GM19238 (cell line): ENCODE data around the gene GRIP1.
"Not testable (repeated sequence)": the region's sequence is repeated elsewhere in the genome, so short reads cannot be mapped to it uniquely, and the experiment has no call there.

Source experiments
- DNase-seq: peaks from one replicate; pipeline ENCODE4 v3.0.0; 2011; ENCODE audit warnings: low spot score; ENCODE audit not compliant: insufficient read length

Gene GRIP1

DNA sequence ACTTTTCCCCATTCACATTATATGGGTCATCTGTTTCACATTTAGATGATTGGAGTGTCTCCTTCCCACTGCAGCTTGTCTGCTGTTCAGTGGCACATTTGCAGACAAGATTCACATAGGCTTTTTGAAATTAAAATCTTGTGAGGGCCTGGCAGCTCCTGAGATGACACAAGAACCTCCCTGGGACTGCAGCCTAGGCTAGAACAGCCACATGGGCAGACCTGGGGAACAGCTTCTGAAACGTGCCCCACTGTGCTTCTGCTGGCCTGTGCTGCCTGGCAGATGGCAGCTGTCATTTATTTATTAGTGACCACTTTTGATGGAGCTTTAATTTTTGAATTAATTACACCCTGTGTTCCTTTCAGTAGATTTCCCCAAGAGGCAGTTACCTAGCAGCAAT, 137.4 kb downstream of the GRIP1 start:
- DNase-seq: no peak

DNA sequence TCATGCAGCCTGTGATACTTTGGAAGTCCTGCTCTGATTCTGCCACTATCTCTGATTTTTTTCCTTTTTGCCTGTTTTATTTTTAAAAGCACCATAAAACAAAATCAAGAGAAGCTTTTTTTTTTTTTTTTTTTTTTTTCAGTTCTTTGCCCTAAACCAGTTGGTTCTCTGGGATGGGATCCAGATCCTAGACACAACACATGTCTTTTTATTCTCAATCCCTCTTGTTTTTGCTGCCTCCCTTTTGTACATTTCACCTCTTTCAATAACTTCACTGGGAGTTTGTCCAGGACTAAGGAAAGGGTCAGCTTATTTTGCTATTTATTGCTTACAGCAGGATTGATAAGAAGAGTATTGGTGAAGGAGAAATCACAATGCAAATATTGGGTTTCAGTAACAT, 139.4 kb downstream of the GRIP1 start:
- DNase-seq: no peak

DNA sequence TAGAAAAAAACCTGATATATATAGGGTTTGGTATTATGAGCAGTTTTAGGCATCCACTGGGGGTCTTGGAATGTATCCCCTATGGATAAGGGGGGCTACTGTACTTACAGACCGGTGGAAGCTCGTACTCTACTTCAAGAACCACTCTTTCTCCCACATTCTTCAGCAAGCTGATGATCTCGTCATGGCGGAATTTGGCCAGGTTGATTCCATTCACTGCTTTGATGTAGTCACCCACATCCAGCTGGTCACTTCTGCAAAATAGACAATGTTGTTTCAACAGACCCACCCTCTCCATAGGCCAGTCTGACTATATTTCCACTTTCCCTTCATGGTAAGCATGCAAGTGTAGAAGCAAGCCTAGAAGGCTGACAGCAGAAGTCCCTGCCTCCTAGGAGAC, 139.9 kb downstream of the GRIP1 start:
- no peak for DNase-seq

DNA sequence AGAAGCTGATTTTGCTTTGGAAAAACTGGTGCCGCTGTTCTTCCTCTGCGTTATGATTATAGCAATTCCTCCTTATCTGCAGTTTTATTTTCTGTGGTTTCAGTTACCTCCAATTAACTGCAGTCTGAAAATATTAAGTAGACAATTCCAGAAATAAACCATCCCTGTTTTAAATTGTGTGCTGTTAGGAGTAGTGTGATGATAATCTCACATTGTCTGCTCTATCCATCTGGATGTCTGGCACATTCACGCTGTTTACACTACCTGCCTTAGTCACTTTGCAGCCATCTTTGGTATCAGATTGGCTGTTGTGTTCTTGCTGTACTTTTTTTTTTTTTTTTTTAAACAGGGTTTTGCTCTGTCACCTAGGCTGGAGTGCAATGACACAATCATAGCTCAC, 141.0 kb downstream of the GRIP1 start:
- DNase-seq: no peak

DNA sequence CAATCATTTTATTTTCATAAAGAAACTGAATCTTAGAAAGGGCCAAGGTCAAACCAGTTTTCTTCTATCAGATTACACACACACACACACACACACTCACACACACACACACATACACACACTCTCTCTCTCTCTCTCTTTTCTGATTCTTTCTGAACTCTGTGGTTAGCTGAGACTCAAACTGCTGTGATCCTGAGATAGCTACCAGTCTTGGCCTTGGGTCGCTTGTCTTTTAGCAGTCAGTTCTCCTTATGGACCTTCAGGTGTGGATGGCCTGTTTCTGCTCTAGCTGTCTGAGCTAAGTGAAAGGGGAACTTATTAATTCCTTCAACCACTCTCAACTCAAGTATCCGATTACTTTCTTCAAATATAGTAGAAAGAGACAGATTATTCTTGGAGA, 145.1 kb downstream of the GRIP1 start:
- no peak for DNase-seq

DNA sequence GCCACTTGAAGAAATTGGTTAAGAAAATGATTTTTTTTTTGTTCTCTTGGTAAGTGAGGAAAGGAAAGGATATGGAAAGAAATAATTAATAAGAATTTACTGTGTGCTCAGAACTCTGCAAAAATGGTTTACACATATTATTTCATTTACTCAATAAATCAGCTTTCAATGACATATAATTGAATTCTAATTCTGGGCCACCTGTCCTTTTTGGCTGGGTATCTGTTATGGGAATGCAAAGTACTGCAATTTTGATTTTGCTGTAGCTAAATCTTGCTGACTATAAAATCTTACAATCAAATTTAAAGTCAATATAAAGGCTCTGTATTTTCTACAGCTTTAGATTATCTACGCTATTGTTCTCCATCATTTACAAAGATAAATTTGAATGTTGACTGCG, 147.1 kb downstream of the GRIP1 start:
- DNase-seq: no peak

DNA sequence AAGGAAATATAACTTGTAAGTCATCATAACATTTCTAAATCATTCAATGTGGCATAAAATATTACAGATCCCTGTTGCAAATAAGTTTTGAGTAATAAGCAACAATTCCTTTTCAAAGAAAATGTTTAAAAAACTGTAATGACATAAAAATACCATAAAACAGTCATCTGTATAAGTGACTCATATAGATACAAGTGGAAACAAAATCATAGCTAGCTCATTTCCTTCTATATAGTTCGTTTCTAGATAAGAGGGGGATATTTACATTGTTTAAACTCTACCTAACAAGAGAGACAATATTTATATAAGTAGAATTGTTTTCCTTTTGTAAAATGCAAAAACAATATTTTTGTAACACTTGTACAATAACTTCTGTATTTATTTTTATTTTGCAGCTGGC, 148.9 kb downstream of the GRIP1 start:
- no peak for DNase-seq

DNA sequence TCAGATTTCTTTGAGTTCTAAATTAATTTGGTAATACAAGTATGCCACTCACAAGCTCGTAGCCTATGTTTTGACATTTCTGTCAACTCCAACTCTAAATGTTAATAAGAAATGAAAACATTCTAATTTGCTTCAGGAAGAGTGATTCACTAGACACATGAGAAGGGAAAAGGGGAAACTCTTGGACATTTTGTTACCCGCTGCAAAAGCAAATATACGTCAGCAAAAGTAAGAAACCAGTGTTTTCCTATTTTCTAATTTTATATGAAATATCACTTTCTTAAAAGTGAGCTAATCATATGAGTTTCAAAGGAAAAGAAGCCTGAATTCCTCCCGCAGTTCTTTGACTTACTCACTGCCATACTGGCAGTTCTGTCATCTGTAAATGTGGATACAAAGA, 162.3 kb downstream of the GRIP1 start:
- no peak for DNase-seq

DNA sequence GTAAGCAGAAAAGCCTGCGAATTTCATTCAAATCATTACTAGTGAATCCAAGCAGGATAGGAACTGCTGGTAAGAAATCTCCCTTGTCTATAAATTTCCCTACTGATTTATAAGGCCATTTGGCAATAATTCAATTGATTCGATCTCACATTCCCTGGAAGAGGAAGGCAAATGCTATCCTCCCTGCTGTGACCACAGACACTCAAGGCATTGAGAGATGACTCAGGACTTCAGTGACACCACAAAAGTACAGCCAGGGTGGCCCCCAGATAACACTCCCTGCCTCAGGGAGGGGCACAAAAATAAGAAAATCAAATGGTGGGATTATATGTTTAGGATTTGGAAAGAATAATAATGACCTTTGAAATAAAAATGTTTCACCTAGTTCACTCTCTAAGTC, 162.7 kb downstream of the GRIP1 start:
- DNase-seq: no peak

DNA sequence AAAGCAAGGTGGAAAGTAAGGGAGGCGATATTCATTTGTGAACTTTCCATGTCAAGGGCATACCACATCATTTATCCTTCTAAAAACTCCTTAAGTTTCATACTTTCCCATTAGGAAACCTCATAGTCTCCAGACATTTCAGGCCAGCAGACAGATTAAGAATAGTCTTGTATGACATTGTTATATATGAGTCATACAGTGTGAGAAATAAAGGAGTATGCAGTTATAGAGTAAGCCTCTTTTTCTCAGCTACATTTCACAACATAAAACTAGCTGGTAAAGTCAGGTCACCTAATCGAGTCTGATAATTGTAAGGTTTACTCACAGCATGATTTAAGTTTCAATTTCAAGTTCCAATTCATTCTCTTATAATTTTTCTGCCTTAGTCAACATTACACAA, 164.3 kb downstream of the GRIP1 start:
- no peak for DNase-seq

DNA sequence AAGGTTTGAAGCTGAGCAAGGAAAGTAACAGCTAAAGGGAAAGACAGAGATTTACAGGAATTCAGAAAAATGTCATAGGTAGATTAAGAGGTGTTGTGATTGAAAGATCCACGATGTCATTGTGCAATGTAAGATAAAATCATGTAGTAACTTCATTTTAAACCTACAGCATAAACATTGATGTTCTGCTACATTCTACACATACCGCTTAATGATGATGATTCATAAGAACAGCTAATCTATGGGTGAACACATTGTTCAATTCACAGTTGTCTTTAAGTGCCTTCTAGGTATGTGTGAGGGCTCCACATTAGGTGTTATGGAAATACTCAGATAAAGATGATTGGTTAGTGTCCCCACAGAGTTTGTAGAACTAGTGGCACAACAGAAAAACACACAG, 170.9 kb downstream of the GRIP1 start:
- no peak for DNase-seq

DNA sequence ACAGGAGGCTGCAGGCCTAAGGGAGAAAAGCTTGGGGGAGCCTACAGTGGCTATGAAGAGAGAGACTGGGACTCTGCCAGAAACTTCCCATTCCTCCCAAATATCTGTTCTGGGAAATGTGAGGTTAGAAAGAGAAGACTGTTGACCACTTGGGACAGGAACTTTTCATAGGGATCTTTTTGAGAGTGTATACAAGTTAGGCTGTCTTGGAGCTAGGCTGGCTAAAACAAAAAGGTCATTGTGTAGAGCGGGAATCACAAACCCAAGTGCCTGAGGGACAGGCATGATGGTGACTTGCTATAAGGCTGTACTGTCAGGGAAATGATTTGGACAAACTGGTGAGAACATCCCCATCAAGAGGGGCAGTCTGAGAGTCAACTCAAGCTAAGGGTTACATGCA, 175.1 kb downstream of the GRIP1 start:
- no peak for DNase-seq

DNA sequence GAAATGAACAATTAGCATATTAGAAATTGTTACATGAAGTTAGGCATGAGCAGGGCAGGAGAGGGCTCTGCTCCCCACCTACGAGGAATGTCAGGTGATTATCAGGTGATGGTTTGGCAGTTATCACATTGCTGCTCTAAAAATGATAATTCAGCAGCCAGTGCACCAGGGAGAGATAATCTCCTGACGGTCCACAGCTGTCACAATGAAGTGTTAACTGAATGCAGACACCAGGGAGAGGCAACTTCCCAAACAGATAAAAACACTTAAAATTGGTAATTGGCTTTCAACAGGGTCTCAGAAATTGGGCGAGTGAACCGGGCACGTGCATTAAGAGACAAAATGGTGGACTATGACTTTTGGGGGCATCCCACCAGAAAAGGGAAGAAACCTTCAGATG, 176.0 kb downstream of the GRIP1 start:
- DNase-seq: no peak

DNA sequence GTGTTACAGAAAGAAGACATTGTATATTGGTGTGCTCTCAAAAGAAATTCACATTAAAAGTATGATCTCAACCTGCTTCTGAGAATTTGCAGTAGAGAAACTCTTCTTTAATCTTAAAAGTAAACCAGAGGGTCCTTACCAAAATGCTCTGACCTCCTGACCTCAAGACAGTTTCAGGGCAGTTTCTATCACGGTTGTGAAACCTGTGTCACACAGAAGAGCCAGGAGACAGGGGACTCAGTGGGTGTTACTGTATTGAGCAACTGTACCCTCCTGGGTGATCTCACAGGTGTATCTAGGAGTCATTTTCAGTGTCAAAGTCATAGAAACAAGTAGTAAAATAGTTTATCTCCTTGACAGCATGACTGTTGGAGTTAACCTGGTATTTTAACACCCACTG, 178.0 kb downstream of the GRIP1 start:
- DNase-seq: peak; percentile 16

DNA sequence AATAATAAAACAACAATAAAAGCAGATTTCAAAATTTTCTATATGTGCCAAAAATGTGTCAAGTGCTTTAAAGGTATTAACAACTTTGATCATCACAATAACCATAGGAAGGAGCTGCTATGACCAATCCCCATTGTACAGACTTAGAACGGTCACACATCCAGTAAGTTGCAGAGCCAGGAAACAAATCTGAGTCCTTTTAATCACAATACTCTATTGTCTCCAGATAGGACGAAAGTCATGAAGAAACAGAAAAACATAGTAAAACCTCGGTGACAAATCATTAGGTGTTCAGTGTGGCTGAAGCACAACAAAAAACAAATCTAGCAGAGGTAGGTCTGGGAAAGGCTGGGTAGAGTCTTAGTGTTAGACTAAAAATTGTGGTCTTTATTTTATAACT, 178.8 kb downstream of the GRIP1 start:
- no peak for DNase-seq

DNA sequence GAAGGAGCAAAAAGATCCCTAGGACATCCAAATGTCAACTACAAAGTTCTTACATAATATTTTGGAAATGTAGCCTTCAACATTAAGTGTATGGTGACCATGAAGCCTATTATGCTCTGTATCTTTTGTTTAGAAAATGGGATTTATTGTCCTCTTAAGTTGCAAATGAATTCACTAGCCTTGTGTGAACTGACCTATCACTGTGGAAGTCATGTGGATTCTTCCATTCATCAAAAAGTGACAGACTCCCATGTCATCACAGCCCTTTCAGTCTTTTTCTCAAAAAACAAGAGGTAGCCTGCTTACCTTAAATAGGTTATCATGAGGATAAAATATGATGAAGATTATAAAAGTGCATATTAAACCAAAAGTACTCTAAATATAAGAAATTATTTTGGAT, 179.9 kb downstream of the GRIP1 start:
- no peak for DNase-seq

DNA sequence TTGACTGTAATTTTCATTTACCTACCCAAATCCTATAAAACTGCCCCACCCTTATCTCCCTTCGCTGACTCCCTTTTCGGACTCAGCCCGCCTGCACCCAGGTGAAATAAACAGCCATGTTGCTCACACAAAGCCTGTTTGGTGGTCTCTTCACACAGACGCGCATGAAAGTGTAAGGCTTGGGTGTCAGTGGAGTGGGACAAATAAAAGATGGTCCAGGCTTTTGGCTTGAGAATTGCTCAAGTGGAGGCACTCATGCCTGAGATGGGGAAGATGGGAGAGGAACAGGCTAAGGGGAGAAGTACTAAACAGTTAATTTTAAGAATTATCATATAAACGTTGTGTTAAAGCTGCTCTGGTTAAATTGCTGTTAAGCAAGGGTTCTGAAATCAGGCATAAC, 180.8 kb downstream of the GRIP1 start:
- DNase-seq: not testable (repeated sequence)

DNA sequence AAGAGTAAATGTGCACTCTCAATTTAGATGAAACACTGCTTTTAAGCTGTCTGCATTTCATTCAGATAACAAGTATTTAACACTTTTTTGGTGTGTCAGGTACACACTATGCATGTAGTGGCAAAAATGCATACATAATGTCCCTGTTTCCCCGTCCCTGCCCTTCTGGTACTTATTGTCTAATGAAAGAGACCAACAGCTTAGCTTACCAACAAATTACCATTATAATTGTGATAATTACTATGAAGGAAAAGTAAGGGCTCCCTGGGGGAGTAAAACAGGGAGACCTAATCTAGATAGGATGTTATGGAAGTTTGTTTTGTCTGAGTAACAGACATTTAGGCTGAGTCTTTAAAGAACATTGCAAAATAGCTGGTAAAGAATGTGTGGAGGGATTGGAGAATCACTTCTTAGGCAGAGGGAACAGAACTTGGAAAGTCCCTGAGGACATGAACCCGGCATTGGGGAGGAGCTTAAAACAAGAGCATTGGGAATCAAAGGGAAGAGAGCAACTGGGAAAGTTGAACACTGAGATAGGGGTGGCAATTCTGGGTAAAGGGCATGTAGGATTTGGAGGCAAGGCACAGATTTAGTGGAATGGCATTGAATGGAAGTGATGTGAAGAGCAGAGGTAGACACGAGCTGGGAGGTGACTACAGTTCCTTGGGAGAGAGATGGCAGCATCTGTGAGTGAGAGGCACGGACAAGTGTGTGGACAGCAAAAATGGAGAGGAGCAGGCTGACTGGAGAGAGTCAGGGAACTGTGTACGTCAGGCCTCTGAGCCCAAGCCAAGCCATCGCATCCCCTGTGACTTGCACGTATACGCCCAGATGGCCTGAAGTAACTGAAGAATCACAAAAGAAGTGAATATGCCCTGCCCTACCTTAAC, 181.6 kb downstream of the GRIP1 start:
- no peak for DNase-seq

DNA sequence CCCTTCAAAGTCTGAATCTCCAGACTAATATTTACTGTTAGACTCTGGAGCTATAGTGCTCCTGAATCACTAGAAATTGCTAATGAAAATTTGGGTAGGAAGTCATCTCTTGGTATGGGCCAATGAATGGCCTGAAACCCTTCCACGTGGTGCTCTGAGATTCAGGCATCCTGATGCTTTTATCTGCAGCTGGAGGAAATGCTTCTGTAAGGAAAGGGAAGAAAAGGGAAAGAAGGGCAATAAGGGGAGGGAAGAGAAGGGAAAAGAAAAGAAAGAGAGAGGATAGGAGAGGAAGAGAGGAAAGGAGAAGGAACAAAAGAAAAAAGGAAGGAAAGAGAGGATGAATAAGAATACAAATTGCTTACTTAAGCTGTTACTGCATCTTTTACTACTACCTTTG, 182.3 kb downstream of the GRIP1 start:
- no peak for DNase-seq

DNA sequence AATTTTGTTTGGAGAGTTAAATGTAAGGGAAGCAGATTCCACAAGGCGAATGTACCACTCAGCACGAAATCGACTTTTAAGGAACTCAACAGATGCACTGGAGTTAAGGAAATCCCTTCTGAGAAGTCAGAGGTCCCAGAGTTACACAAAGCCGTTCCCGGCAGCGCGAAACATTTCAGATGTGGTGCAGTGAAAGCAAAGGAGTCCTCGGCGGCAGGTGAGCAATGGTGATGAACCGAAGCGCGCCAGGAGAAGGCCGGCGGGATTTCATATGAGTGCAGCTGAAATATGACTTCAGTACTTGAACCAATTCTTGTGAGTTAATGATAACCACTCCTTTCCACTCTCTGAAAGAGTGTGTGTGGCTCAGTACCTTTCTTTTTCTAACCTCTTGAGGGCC, 183.2 kb downstream of the GRIP1 start:
- no peak for DNase-seq

DNA sequence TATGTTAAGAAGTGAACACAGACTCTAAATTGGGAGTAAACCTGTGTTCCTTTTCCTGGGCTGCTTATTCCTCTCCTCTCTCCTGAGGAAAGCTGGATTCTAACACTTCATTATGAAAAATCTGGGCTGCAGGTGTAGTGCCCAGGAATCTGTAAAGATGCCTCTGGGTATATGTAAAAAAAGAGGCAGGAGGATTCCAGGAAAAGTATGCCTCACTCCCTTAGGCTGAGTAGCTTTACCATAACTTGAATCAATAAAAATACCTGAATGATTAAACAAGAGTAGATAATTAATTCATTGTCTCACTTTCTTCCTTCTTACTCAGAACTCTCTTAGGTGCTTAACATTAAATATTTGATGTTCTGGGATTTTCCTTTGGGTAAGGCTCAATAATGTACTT, 185.1 kb downstream of the GRIP1 start:
- no peak for DNase-seq

DNA sequence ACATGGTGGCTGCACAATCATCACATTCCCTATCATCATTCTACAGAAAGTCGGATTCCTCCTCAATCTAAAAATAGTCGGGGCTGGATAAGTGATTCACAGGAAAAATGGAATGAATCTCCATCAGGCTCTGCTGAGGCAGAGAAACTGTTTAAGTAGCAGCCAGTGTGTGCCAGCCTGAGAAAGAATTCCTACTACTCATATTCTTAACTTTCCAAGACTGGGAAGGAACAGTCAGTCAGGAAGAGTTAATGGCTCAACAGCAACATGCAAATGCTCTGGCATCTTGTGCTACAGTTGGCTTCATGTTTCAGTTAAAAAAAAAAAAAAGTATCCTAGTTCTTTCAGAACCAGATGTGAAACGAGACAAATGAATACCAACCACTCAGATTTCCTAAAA, 187.0 kb downstream of the GRIP1 start:
- DNase-seq: no peak

DNA sequence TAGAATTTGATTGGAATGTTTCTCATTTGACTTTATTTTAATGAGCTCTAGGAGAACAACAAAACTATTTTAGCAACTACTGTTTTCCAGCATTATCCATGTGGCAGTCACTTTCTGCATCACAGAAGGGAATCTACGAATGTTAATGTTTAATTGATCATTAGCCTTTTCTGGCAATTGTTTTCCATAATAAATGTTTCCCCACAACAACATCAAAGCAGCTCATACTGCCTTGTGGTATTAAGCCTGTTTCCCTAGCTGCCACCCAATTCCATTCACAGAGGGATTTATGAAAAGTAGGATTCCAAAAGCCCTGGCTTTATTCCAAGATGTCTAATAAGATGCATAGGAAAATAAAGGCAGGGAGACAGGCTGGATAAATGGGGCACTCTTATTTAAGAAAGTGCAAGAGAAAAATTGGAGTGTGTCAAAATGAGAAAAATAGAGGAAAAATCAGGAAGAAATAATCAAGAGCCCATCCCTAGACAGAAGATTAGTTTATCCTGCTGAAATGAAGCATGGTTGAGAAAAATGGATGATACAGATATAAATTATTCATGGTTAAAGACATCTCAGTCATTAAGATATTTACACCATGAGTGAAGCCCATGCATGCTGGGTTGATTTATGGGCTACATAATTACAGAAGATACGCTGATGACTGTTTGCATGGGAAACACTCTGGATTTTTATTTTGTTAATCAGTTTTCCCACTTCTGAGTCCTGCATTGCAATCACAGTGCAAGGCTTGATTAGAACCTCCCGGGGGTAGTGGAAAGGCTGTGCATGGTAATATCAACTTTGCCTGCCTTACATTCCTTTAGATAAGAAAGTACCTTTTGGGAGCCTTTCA, 196.3 kb downstream of the GRIP1 start:
- DNase-seq: no peak
